H1 (cell line): Measurements from ENCODE around the gene HK2. TPM values are rescaled to one million over a fixed set of nuclear protein-coding genes. Genes with fewer than 3 reads are reported as not detected.

Experiments used
- CHD7 ChIP-seq: fragments of 300-600 bp; sonication (generic); IDR thresholded peaks from 2 replicates; pipeline ENCODE4 v1.7.1; 2012; ENCODE audit warnings: low read length, moderate library complexity, mild to moderate bottlenecking, inconsistent platforms; ENCODE audit not compliant: insufficient replicate concordance
- E2F6 ChIP-seq: IDR thresholded peaks from 2 replicates; pipeline ENCODE4 v1.6.1; 2012; ENCODE audit warnings: inconsistent platforms
- polyA plus RNA-seq, 7 experiments: library from polyadenylated mRNA; depleted of rRNA in 3 of 7; stranded (reverse) in 5 of 7; unstranded in 2 of 7; fragments of >200 nt in 5 of 7; fragments of 200-250 nt in 2 of 7; gene quantifications; 1 replicate in 5 of 7; 2 replicates in 1 of 7; 4 replicates in 1 of 7; pipeline versions ENCODE4 v1.2.1 to v1.2.3, GENCODE V29; 2011 to 2013; ENCODE audit warnings: missing spikeins in 2 of 7, mixed read lengths in 2 of 7
- total RNA-seq: library from RNA; stranded (reverse); fragmentation: NEBNext Ultra II Directional; extraction: Animal tissue kit (Norgen Biotek cat#: 25700); gene quantifications from 2 replicates; pipeline ENCODE4 v1.2.1, GENCODE V29; 2021

Gene HK2
- total and polyA plus RNA-seq, 2 of the 8 experiments (the other 6 are each of a cell fraction or from before 2014, with no cell fraction given) = 22.1 to 61.9 TPM

GRCh38 chr2:74789271-74789670, 44.7 kb upstream of the HK2 start (continued):
- no peak for TF ChIP-seq CHD7
- TF ChIP-seq E2F6 = no peak
